HG03139 (cell line): ENCODE data around the gene NAA15.
A peak's percentile ranks its signal among the peaks of the same experiment; 100 is the strongest.
"Not testable (repeated sequence)": the region's sequence is repeated elsewhere in the genome, so short reads cannot be mapped to it uniquely, and the experiment has no call there.

Source experiments
- ATAC-seq: cut with Tn5 transposase; IDR thresholded peaks from one replicate; pipeline ENCODE4 v1.9.1; 2021; ENCODE audit not compliant: unreplicated experiment

Gene NAA15

DNA sequence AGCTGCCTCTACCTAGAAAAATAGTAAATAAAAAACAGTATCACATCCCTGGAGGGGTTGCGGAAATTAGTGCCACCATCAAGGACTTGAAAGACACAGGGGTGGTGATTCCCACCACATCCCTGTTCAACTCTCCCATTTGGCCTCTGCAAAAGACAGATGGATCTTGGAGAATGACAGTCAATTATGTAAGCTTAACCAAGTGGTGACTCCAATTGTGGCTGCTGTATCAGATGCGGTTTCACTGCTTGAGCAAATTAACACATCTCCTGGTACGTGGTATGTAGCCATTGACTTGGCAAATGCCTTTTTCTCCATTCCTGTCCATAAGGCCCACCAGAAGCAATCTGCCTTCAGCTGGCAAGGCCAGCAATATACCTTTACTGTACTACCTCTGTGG is 143.6 kb downstream of the NAA15 start:
- not testable (repeated sequence) for ATAC-seq

DNA sequence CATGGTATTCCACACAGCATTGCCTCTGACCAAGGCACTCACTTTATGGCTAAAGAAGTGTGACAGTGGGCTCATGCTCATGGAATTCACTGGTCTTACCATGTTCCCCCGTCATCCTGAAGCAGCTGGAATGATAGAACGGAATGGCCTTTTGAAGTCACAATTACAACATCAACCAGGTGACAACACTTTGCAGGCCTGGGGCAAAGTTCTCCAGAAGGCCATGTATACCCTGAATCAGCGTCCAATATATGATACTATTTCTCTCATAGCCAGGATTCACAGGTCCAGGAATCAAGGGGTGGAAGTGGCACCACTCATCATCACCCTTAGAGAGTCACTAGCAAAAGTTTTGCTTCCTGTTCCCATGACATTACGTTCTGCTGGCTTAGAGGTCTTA is 145.8 kb downstream of the NAA15 start:
- not testable (repeated sequence) for ATAC-seq

DNA sequence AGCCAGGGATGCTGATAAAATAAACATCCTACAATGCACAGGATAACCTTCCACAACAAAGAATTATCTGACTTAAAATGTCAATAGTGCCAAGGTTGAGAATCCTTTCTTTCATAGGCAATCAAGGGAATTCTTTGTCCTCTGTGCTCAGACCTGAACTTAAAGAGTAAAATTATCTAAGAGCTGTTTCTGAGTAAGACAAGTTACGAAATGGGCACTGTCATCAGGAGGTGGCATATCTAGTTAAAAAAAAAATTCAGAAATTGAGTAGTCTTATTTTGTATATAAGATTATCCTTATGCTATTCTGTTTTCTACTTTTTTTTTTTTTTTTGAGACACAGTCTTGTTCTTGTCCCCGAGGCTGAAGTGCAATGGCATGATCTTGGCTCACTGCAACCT is 149.3 kb downstream of the NAA15 start:
- ATAC-seq, result no peak

DNA sequence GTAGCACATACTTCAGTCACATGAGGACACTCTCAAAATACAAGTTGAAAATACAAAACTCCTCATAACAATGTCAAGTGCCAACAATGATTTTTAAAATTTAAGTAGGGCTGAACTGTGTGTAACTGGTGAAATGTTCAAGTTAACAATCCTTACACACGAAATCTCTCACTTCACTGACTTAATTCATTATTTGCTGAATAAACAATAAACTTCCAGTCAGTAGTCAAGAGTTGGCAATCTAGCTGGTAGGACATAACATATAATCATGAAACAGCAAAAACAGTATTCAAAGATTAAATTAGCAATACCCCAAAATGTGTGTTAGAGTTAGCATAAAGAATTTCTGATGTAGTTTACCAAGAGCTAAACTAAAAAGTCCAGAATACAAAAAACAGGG is 150.7 kb downstream of the NAA15 start:
- ATAC-seq, result no peak

DNA sequence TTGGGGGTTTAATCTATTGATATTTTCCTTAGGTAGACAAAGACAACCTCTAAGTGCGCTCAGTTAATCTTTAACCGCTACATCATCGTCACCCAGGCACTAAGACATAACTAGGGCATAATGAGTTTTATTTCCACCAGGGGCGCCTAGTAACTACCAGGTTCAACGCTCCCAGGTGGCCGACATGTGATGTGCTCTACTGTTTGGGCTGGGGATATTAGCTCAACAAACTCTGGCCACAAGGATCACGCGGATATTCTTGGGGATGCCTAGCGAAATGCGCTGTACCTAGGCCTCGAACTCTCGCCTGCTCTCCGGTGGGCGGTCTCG is 151.7 kb downstream of the NAA15 start:
- peak; percentile 42 for ATAC-seq

DNA sequence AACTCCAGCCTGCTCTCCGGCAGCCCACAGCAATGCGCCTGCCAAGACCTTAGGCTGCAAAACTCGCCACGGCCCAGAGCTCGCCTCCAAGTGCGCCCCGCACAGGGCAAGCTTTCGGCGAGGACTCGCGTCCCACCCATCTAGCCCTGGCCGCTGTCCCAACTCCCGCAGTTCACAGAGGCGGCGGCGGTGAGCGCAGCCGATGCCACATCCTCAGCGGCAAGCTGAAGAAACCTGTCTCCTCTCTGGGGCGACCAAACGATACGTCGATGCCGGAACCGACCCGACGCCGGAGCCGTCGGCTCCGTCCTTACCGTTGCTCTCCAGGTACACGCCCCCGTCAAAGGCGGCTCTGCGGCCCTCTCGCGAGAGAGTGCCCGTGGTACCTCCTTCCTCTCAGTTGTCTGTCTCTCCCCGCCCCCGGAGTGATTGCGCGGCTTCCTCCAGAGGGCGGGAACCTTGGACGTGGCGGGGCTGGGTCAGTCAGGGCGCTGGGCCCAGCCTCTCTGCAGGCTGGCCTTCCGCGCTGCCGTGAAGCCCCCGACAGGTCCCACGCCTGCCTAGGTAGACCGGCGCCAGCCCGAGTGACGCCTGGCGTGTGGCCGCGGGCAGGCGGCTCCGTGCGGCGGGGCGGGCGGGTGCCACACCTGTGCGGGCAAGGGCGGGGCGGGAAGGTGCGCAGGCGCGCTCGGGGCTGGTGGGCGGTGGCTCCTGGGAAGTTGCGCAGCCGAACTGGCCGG is 152.2 kb downstream of the NAA15 start:
- ATAC-seq, result peak; percentile 85

DNA sequence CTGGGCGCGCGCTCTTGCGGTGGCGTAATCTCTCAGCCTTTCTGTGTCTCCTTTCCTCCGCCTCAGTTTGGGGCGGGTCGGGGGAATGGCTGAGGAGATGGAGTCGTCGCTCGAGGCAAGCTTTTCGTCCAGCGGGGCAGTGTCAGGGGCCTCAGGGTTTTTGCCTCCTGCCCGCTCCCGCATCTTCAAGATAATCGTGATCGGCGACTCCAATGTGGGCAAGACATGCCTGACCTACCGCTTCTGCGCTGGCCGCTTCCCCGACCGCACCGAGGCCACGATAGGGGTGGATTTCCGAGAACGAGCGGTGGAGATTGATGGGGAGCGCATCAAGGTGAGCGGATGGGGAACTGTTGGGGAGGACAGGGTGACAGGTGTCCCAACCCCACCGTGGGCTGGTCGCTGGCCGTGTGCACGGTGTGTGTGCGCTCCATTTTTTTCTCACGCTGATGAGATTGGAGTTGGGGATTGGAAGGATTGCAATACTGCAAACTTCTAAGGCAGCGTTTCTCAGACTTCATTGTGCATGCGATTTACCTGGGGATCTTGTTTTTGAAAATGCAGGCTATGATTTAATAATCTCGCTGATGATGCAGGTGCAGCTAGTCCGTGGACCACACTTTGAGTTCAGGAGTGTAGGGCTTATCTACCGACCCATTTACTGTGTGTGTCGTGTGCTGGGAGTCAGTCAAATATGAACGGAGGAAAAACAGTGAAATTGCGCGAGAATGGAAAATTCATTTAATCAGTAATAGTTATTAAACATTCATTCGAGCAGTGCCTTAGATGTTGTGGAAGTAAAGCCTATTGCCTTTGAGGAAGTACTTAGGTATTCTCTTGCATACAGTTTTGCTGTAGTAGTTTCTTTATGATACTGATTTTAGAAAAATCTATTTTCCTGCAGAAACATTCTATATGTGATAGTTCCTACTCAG is 153.1 kb downstream of the NAA15 start, which contains the start of gene RAB33B:
RAB33B (plus strand) TSS at position 11 of the 935 bp plus-strand sequence; CDS start at position 86, 75 bp downstream.
- peak; percentile 3 for ATAC-seq

DNA sequence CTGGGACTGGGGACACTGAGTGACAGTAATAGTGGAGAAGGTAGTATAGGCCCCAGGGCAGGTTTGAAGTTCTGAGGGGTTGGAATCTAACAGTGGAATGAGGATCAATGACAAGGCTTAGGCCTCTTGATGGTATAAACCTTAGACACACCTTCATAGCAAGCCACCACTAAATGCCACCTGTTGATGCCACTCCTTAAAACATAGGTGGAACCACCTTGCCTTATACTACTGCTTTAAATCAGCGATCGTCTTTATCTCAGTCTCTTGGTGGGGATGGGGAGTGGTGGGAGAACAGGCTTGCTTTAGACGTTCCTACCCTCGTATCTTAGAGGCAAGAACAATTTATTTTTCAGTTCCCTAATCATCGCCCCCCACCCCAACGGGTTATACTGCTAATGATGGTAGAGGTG is 153.8 kb downstream of the NAA15 start:
- no peak for ATAC-seq

DNA sequence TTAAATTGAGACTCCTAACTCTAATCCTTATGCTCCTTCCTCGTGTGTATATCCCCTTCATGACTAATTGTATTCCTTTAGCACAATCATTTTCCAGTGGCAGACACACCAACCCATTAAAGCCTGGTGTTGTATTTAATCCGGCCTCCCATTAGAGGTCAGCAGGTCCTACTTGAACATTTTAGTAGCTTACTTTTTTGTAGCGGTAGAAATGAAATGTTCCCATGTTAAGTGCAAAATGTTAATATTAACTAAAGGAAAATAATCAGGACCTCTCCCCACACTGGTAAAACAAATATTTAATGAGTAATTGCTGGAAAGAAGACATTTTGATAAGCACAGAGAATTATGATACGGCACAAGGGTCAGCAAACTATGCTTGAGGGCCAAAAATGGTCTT is 156.0 kb downstream of the NAA15 start:
- ATAC-seq, result no peak

DNA sequence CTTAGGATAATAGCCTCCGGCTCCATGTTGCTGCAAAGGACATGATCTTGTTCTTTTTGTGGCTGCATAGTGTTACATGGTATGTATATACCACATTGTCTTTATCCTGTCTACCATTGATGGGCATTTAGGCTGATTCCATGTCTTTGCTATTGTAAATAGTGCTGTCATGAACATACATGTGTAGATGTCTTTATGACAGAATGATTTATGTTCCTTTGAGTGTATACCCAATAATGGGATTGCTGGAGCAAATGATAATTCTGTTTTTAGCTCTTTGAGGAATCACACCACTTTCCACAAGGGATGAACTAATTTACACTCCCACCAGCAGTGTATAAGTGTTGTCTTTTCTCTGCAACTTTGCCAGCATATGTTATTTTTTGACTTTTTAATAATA is 157.2 kb downstream of the NAA15 start:
- no peak for ATAC-seq

DNA sequence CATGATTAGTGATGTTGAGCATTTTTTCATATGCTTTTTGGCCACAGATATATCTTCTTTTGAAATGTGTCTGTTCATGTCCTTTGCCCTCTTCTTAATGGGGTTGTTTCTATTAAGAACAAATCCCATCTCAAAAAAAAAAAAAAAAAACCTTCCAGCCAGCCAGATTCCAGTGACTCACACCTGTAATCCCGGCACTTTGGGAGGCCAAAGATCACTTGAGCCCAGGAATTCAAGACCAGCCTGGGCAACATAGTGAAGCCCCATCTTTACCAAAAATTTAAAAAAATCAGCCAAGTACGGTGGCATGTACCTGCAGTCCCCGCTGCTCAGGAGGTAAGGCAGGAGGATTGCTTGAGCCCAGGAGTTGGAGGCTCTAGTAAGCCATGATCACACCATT is 157.7 kb downstream of the NAA15 start:
- no peak for ATAC-seq

DNA sequence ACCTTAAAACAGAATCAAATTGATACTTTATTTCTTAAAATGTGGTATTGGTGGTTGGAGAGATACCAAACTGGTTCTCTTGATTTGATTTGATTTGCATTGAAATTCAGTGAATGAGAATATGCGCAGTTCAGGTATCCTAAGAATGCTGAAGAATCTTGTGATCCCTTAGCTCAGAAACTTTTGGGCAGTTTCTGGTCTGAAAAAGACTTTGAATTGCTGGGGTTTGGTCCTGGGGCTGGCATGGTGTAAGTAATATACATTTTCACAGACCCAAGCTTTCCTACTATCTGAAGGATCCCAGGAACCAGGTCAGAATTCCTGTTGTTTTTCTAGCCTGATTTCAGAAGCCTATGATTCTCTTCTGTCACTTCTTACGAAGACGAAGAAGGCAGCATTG is 159.3 kb downstream of the NAA15 start:
- ATAC-seq, result no peak

DNA sequence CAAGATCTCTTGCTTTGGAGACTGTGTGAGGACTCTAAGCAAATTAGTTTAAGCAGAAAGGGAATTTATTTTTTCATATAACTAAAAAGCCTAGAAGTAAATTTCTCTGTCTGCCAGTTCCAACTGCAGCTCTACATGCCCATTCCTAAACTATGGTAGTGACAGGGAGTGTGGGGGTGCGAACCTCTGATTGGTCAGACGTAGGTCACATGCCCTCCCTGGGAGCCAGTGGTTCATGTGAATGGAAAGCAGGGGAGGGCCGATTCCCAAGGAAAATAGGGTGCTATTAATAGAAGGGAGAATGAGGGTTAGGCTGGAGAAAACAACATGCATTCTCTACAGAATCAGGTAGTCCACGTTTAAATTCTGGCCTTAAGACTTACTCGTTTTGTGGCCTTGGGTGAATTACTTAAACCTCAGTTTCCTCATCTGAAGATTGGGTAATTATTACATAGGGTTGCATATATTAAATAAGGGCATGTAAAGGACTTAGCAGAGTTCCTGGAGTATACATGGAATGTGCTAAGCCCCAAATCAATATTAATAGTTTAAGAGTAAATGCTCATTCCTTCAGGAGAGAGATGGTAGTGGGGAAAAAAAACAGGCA is 159.8 kb downstream of the NAA15 start:
- no peak for ATAC-seq

DNA sequence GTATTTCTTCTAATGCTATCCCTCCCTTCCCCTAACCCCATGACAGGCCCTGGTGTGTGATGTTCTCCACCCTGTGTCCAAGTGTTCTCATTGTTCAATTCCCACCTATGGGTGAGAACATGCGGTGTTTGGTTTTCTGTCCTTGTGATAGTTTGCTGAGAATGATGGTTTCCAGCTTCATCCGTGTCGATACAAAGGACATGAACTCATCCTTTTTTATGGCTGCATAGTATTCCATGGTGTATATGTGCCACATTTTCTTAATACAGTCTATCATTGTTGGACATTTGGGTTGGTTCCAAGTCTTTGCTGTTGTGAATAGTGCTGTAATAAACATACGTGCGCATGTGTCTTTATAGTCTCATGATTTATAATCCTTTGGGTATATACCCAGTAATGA is 163.2 kb downstream of the NAA15 start:
- not testable (repeated sequence) for ATAC-seq

DNA sequence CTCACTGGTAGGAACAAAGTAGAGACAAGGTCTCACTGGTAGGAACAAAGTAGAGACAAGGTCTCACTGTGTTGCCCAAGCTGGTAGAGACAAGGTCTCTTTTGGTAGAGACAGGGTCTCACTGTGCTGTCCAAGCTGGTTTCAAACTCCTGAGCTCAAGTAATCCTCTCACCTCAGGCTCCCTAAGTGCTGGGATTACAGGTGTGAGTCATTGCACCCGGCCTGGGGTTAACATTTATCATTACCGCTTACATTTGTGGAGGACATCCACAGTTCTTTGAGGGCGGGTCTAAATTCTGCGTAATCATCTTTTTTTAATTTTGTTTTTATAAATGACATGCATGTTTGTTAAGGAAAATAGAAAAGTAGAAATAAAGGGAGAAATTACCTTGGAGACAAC is 164.6 kb downstream of the NAA15 start:
- no peak for ATAC-seq

DNA sequence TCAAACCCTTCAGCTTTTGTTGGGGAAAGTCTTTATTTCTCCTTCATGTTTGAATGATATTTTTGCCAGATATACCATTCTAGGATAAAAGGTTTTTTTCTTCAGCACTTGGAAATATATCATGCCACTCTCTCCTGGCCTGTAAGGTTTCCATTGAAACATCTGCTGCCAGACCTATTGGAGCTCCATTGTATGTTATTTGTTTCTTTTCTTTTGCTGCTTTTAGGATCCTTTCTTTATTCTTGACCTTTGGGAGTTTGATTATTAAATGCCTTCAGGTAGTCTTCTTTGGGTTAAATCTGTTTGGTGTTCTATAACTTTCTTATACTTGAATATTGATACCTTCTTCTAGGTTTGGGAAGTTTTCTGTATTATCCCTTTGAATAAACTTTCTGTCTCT is 167.5 kb downstream of the NAA15 start:
- not testable (repeated sequence) for ATAC-seq

DNA sequence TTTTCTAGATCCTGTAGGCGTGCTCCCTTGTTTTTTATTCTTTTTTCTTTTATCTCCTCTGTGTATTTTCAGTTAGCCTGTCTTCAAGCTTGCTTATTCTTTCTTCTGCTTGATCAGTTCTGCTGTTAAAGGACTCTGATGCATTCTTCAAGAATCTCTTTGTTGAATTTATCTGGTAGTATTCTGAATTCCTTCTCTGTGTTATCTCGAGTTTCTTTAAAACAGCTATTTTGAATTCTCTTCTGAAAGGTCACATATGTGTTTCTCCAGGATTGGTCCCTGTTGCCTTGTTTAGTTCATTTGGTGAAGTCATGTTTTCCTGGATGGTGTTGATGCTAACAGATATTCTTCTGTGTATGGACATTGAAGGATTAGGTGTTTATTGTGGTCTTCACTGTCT is 167.9 kb downstream of the NAA15 start:
- ATAC-seq, result no peak
